Measurements from ENCODE around the gene ABCB8. TPM values are rescaled to one million over a fixed set of nuclear protein-coding genes. Genes with fewer than 3 reads are reported as not detected.

Gene ABCB8
- total and polyA plus RNA-seq, 9 of the 15 experiments (the other 6 are each of a cell fraction or from before 2014, with no cell fraction given): 7.6 to 106 (median 36.3) TPM

GRCh38 chr7:151008143-151008510, 20.1 kb upstream of the ABCB8 start:
- under 1% methylated on average over 11 of the region's 11 CpGs for WGBS (ENCODE audit: insufficient coverage, low coverage, missing lambda C conversion rate)
- ATAC-seq (peak; percentile 66), DNase-seq (ENCODE audit: extremely low read depth in 1 of 4, low spot score in 3 of 4) (peak; percentile 89 to 97 (median 92)), FAIRE-seq (peak; percentile 99)
- peaks cover 44% of the 10 kb centered on the region for H3K79me2 ChIP-seq (ENCODE audit: control insufficient read depth, insufficient read depth, low read length)
- H3K36me3 ChIP-seq (ENCODE audit: control insufficient read depth, insufficient read depth, low read length): peaks cover 14% of the 10 kb centered on the region; the same call in 1 of the 3 replicates
- in situ Hi-C loops (cut with MboI): no loop called here
- peak overlapping the region; percentile 100 for H3K4me2 ChIP-seq (ENCODE audit: insufficient read depth, low read length)
- POLR2A ChIA-PET: interaction anchor here (0.6 to 8.4 kb wide), 10 partner anchors 11 to 299 kb away, joined by 3 to 146 read pairs (median 5); partner anchors contain the start of genes ABCB8 and ATG9B
- no TSS peak for BruUV-seq (replicated peaks)
- H3K9me1 ChIP-seq (ENCODE audit: control insufficient read depth, insufficient read depth, low read length): no peaks in the 10 kb centered on the region
- peak overlapping the region; percentile 57 for H3K4me3 ChIP-seq
- H3K9me3 ChIP-seq (replicated peaks; ENCODE audit: control insufficient read depth, insufficient read depth, low read depth, low read length): no peaks in the 10 kb centered on the region
- intact Hi-C loops (cut with micrococcal nuclease): loop anchor here (1.0 to 5.0 kb wide), 8 partner anchors 14 to 224 kb away; partner anchors contain the start of genes ABCB8, CHPF2 and SLC4A2
- CTCF ChIA-PET (ENCODE audit: low intra/inter-chr PET ratio): interaction anchor here (0.7 to 3.5 kb wide), 7 partner anchors 11 to 109 kb away, joined by 3 to 15 read pairs (median 5); no protein-coding TSS in a partner anchor
- H3K9ac ChIP-seq (ENCODE audit: insufficient read depth in 1 of 2, low read depth in 2 of 2, low read length in 2 of 2): peak overlapping the region; percentile 77 to 94
- no peaks in the 10 kb centered on the region for H4K20me1 ChIP-seq (replicated peaks; ENCODE audit: control insufficient read depth, insufficient read depth, low read length)
- H3K4me1 ChIP-seq (replicated peaks in 1 of 2; ENCODE audit: control insufficient read depth in 2 of 2, insufficient read depth in 2 of 2, low read length in 2 of 2): peaks cover 49 to 67% of the 10 kb centered on the region in 2 experiments
- peak overlapping the region; percentile 85 for H3K27ac ChIP-seq (ENCODE audit: extremely low read depth, low read depth, low read length)
- H3K27me3 ChIP-seq (ENCODE audit: control insufficient read depth in 2 of 2, insufficient read depth in 2 of 2, low read length in 2 of 2): no peaks in the 10 kb centered on the region; a peak in 1 of 5 replicates
- peak overlapping the region; percentile 92 for H2AFZ ChIP-seq (ENCODE audit: low read depth, low read length)
- 0 out of 2 replicates have a peak, but pooled peaks have one; percentile 46 for TF ChIP-seq ZNF174 (CRISPR knock-in tag; IDR thresholded peaks at IDR 0.05)
- 0 out of 2 replicates have a peak, but pooled peaks have one; percentile 46 for TF ChIP-seq JUND (IDR thresholded peaks at IDR 0.05; ENCODE audit: borderline replicate concordance, low read depth, low read length)
- peak; percentile 41; the same call in 2 of the 3 replicates for TF ChIP-seq JUND (tag; IDR thresholded peaks at IDR 0.05; ENCODE audit: borderline replicate concordance, low read depth, low read length)
- 0 out of 2 replicates have a peak, but pooled peaks have one; percentile 54 for TF ChIP-seq ZNF277 (CRISPR knock-in tag; IDR thresholded peaks at IDR 0.05; ENCODE audit: borderline replicate concordance)
- TF ChIP-seq ZNF408 (CRISPR knock-in tag; IDR thresholded peaks at IDR 0.05; ENCODE audit: low read depth): 0 out of 2 replicates have a peak, but pooled peaks have one; percentile 44
- 0 out of 2 replicates have a peak, but pooled peaks have one; percentile 2 for TF ChIP-seq SMAD3 (CRISPR knock-in tag; conservative IDR thresholded peaks at IDR 0.05)
- TF ChIP-seq SP1 (CRISPR knock-in tag; IDR thresholded peaks at IDR 0.05): no peak
- TF ChIP-seq CBFA2T2 (conservative IDR thresholded peaks at IDR 0.05): peak; percentile 88
- peak; percentile 66 for TF ChIP-seq MTA2 (IDR thresholded peaks at IDR 0.05; ENCODE audit: low read depth)
- TF ChIP-seq EP300 (IDR thresholded peaks at IDR 0.05; ENCODE audit: low read length): peak; percentile 83
- 0 out of 2 replicates have a peak, but pooled peaks have one; percentile 4 for TF ChIP-seq MXI1 (IDR thresholded peaks at IDR 0.05; ENCODE audit: low read depth, low read length)
- TF ChIP-seq STAG1 (CRISPR knock-in tag; IDR thresholded peaks at IDR 0.05; ENCODE audit: borderline replicate concordance): no peak
- TF ChIP-seq TCF3 (CRISPR knock-in tag; IDR thresholded peaks at IDR 0.05): peak; percentile 85
- TF ChIP-seq HDAC1 (IDR thresholded peaks at IDR 0.05): peak in 1 of 2 experiments; percentile 52; a peak in 2 of 4 replicates
- no peak for TF ChIP-seq ZBTB43 (CRISPR knock-in tag; IDR thresholded peaks at IDR 0.05)
- TF ChIP-seq RCOR1 (IDR thresholded peaks at IDR 0.05; ENCODE audit: borderline replicate concordance in 1 of 2, low read depth in 2 of 2, low read length in 2 of 2): peak; percentile 60 to 93; a peak in 3 of 4 replicates
- 0 out of 2 replicates have a peak, but pooled peaks have one; percentile 46 for TF ChIP-seq ZNF589 (CRISPR knock-in tag; IDR thresholded peaks at IDR 0.05; ENCODE audit: low read depth)
- TF ChIP-seq DEAF1 (CRISPR knock-in tag; IDR thresholded peaks at IDR 0.05): no peak; the same call in 1 of the 2 replicates
- peak; percentile 56; the same call in 1 of the 2 replicates for TF ChIP-seq ELF4 (CRISPR knock-in tag; IDR thresholded peaks at IDR 0.05)

Data from K562 (cell line).